HepG2 (cell line): ENCODE measurements around the gene RPL35A. TPM values are rescaled to one million over a fixed set of nuclear protein-coding genes. Genes with fewer than 3 reads are reported as not detected.

Experiments
- AGO1 ChIP-seq: fragments of 200-400 bp; formaldehyde crosslinking; IDR thresholded peaks from 2 replicates; pipeline ENCODE4 v1.6.1; 2017; ENCODE audit warnings: mild to moderate bottlenecking, low read depth, low read length, moderate library complexity; ENCODE audit not compliant: poor library complexity, severe bottlenecking
- DNMT1 ChIP-seq: sonication (generic); formaldehyde crosslinking; IDR thresholded peaks from 2 replicates; pipeline ENCODE4 v1.5.1; 2020; ENCODE audit warnings: mild to moderate bottlenecking, missing genetic modification reagents
- EEA1 ChIP-seq: sonication (generic); formaldehyde crosslinking; IDR thresholded peaks from 2 replicates; pipeline ENCODE4 v1.5.1; 2020; ENCODE audit warnings: mild to moderate bottlenecking, missing genetic modification reagents, borderline replicate concordance
- ELF4 ChIP-seq: sonication (generic); formaldehyde crosslinking; IDR thresholded peaks from 2 replicates; pipeline ENCODE4 v1.5.0; 2020; ENCODE audit warnings: missing genetic modification reagents, mild to moderate bottlenecking, moderate library complexity, borderline replicate concordance
- EP300 ChIP-seq, 3 experiments: sonication (generic) in 1 of 3; formaldehyde crosslinking in 1 of 3; IDR thresholded peaks; 2 replicates each; pipeline versions ENCODE4 v1.5.1 to v1.6.1; 2011 to 2020; ENCODE audit warnings: low read depth in 2 of 3, low read length in 2 of 3, borderline replicate concordance in 1 of 3, improper control_type of control experiment in 1 of 3, mild to moderate bottlenecking in 1 of 3, missing genetic modification reagents in 1 of 3, moderate library complexity in 1 of 3
- FOXA1 ChIP-seq, 2 experiments: fragments of 450-650 bp in 1 of 2; sonication (generic) in 1 of 2; formaldehyde crosslinking in 1 of 2; IDR thresholded peaks; 2 replicates each; pipeline versions ENCODE4 v1.4.0 to v1.6.1; 2016 to 2020; ENCODE audit warnings: missing genetic modification reagents in 1 of 2
- HOXA7 ChIP-seq: sonication (generic); formaldehyde crosslinking; IDR thresholded peaks from 2 replicates; pipeline ENCODE4 v1.8.1; 2022; ENCODE audit warnings: mild to moderate bottlenecking, missing genetic modification reagents, moderate library complexity
- JARID2 ChIP-seq: sonication (generic); formaldehyde crosslinking; IDR thresholded peaks from 2 replicates; pipeline ENCODE4 v1.8.1; 2023; ENCODE audit warnings: missing genetic modification reagents, inconsistent platforms; ENCODE audit not compliant: insufficient replicate concordance
- KAT8 ChIP-seq: IDR thresholded peaks from 2 replicates; pipeline ENCODE4 v1.6.1; 2016; ENCODE audit warnings: missing genetic modification reagents, missing compliant biosample characterization
- MAX ChIP-seq: IDR thresholded peaks from 2 replicates; pipeline ENCODE4 v1.6.1; 2012; ENCODE audit warnings: inconsistent platforms
- PPARG ChIP-seq: conservative IDR thresholded peaks from 2 replicates; pipeline ENCODE4 v1.6.1; 2016; ENCODE audit warnings: missing biosample characterization, missing genetic modification reagents
- RXRB ChIP-seq: IDR thresholded peaks from 2 replicates; pipeline ENCODE4 v1.6.1; 2016; ENCODE audit warnings: borderline replicate concordance, missing genetic modification reagents, missing compliant biosample characterization
- SALL1 ChIP-seq: sonication (generic); formaldehyde crosslinking; IDR thresholded peaks from 2 replicates; pipeline ENCODE4 v1.8.0; 2022; ENCODE audit warnings: mild to moderate bottlenecking, missing genetic modification reagents
- ZBTB38 ChIP-seq: sonication (generic); formaldehyde crosslinking; IDR thresholded peaks from 2 replicates; pipeline ENCODE4 v1.5.1; 2020; ENCODE audit warnings: mild to moderate bottlenecking, missing genetic modification reagents
- ZFY ChIP-seq: sonication (generic); formaldehyde crosslinking; IDR thresholded peaks from 2 replicates; pipeline ENCODE4 v1.4.0; 2020; ENCODE audit warnings: missing genetic modification reagents
- ZNF230 ChIP-seq: sonication (generic); formaldehyde crosslinking; IDR thresholded peaks from 2 replicates; pipeline ENCODE4 v1.4.0; 2020; ENCODE audit warnings: mild to moderate bottlenecking, missing genetic modification reagents
- ZNF570 ChIP-seq: sonication (generic); formaldehyde crosslinking; IDR thresholded peaks from 2 replicates; pipeline ENCODE4 v1.4.0; 2020; ENCODE audit warnings: mild to moderate bottlenecking, missing genetic modification reagents, borderline replicate concordance
- ZNF615 ChIP-seq: sonication (generic); formaldehyde crosslinking; IDR thresholded peaks from 2 replicates; pipeline ENCODE4 v1.5.0; 2020; ENCODE audit warnings: mild to moderate bottlenecking, missing genetic modification reagents, borderline replicate concordance
- ZNF670 ChIP-seq: sonication (generic); formaldehyde crosslinking; IDR thresholded peaks from 2 replicates; pipeline ENCODE4 v1.8.0; 2022; ENCODE audit warnings: mild to moderate bottlenecking, missing genetic modification reagents, borderline replicate concordance
- ZNF776 ChIP-seq: sonication (generic); formaldehyde crosslinking; IDR thresholded peaks from 2 replicates; pipeline ENCODE4 v1.4.0; 2020; ENCODE audit warnings: mild to moderate bottlenecking, missing genetic modification reagents
- ZNF879 ChIP-seq: sonication (generic); formaldehyde crosslinking; IDR thresholded peaks from 2 replicates; pipeline ENCODE4 v1.8.1; 2023; ENCODE audit warnings: missing genetic modification reagents
- polyA plus RNA-seq, 8 experiments: library from polyadenylated mRNA; depleted of rRNA in 3 of 8; stranded (reverse) in 7 of 8; unstranded in 1 of 8; fragments of >200 nt; fragmentation: Illumina TruSeq in 4 of 8; extraction: Trizol in 4 of 8; gene quantifications; 2 replicates each; pipeline versions ENCODE4 v1.2.1 to v1.2.3, GENCODE V29; 2011 to 2016; ENCODE audit warnings: low read depth in 4 of 8, missing spikeins in 1 of 8, mixed read lengths in 1 of 8; ENCODE audit not compliant: insufficient read depth in 1 of 8
- total RNA-seq, 5 experiments: library from RNA; depleted of rRNA; stranded (reverse); fragments of >200 nt; fragmentation: Illumina TruSeq; extraction: Trizol; gene quantifications; 2 replicates each; pipeline ENCODE4 v1.2.3, GENCODE V29; 2016; ENCODE audit warnings: low read depth in 1 of 5
- TF ChIP-seq, protein P1 (sequence below): sonication (generic); formaldehyde crosslinking; IDR thresholded peaks from 2 replicates; pipeline ENCODE4 v1.5.1; 2020; ENCODE audit warnings: mild to moderate bottlenecking, missing genetic modification reagents, borderline replicate concordance

Gene RPL35A
- total and polyA plus RNA-seq, 2 of the 13 experiments (the other 11 are each of a cell fraction or from before 2014, with no cell fraction given), result 1,001 to 1,582 TPM

GRCh38 chr3:197949778-197950676, at the start of gene RPL35A (continued):
- TF ChIP-seq, protein P1, sequence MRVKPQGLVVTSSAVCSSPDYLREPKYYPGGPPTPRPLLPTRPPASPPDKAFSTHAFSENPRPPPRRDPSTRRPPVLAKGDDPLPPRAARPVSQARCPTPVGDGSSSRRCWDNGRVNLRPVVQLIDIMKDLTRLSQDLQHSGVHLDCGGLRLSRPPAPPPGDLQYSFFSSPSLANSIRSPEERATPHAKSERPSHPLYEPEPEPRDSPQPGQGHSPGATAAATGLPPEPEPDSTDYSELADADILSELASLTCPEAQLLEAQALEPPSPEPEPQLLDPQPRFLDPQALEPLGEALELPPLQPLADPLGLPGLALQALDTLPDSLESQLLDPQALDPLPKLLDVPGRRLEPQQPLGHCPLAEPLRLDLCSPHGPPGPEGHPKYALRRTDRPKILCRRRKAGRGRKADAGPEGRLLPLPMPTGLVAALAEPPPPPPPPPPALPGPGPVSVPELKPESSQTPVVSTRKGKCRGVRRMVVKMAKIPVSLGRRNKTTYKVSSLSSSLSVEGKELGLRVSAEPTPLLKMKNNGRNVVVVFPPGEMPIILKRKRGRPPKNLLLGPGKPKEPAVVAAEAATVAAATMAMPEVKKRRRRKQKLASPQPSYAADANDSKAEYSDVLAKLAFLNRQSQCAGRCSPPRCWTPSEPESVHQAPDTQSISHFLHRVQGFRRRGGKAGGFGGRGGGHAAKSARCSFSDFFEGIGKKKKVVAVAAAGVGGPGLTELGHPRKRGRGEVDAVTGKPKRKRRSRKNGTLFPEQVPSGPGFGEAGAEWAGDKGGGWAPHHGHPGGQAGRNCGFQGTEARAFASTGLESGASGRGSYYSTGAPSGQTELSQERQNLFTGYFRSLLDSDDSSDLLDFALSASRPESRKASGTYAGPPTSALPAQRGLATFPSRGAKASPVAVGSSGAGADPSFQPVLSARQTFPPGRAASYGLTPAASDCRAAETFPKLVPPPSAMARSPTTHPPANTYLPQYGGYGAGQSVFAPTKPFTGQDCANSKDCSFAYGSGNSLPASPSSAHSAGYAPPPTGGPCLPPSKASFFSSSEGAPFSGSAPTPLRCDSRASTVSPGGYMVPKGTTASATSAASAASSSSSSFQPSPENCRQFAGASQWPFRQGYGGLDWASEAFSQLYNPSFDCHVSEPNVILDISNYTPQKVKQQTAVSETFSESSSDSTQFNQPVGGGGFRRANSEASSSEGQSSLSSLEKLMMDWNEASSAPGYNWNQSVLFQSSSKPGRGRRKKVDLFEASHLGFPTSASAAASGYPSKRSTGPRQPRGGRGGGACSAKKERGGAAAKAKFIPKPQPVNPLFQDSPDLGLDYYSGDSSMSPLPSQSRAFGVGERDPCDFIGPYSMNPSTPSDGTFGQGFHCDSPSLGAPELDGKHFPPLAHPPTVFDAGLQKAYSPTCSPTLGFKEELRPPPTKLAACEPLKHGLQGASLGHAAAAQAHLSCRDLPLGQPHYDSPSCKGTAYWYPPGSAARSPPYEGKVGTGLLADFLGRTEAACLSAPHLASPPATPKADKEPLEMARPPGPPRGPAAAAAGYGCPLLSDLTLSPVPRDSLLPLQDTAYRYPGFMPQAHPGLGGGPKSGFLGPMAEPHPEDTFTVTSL, result 0 out of 2 replicates have a peak, but pooled peaks have one; percentile 9
- TF ChIP-seq ZNF230 (peak; percentile 22; the same call in 1 of the 2 replicates), DNMT1 (CRISPR knock-in tag) (no peak), ZNF776 (CRISPR knock-in tag) (peak; percentile 39; the same call in 1 of the 2 replicates), ZNF879 (CRISPR knock-in tag) (0 out of 2 replicates have a peak, but pooled peaks have one; percentile 51), EP300 (IDR thresholded peaks at IDR 0.05; ENCODE audit: low read depth in 2 of 2, low read length in 2 of 2) (no peak; a peak in 1 of 4 replicates), EP300 (CRISPR knock-in tag; IDR thresholded peaks at IDR 0.05; ENCODE audit: borderline replicate concordance) (0 out of 2 replicates have a peak, but pooled peaks have one; percentile 11), HOXA7 (no peak), ZNF670 (CRISPR knock-in tag) (peak; percentile 76; the same call in 1 of the 2 replicates), ZNF570 (peak; percentile 45; the same call in 1 of the 2 replicates), FOXA1 (IDR thresholded peaks at IDR 0.05) (no peak), FOXA1 (CRISPR knock-in tag; IDR thresholded peaks at IDR 0.05) (no peak; the same call in 1 of the 2 replicates), SALL1 (peak; percentile 70; the same call in 1 of the 2 replicates), JARID2 (CRISPR knock-in tag) (no peak), EEA1 (peak; percentile 63; the same call in 1 of the 2 replicates), ZBTB38 (CRISPR knock-in tag) (no peak; the same call in 1 of the 2 replicates), ZFY (peak; percentile 80), MAX (peak; percentile 74), AGO1 (no peak), KAT8 (CRISPR knock-in tag) (peak; percentile 92), PPARG (peak; percentile 46), ELF4 (CRISPR knock-in tag) (0 out of 2 replicates have a peak, but pooled peaks have one; percentile 66), RXRB (peak; percentile 54), ZNF615 (peak; percentile 81; the same call in 1 of the 2 replicates)
